WTC11 (cell line): ENCODE measurements around the gene ITPRID2. TPM values are rescaled to one million over a fixed set of nuclear protein-coding genes. Genes with fewer than 3 reads are reported as not detected.

ENCODE experiments used
- ATAC-seq: fragments of 200-7000 bp; cut with Tn5 transposase; 2 replicates; pipeline ENCODE4 v1.10.0; 2021; ENCODE audit warnings: mild to moderate bottlenecking, moderate library complexity
- CTCF ChIA-PET: fragments of 300-600 bp; sonication (Branson Sonifier 250); formaldehyde crosslinking; loops from one replicate; lab custom pipeline; 2021; ENCODE audit warnings: antibody characterized with exemption; lab: Charles Lee
- POLR2A ChIA-PET: fragments of 350-600 bp; sonication (Branson Sonifier 250); formaldehyde crosslinking; loops from one replicate; lab custom pipeline; 2021; ENCODE audit warnings: antibody characterized with exemption; lab: Charles Lee
- DNase-seq: peaks from one replicate; pipeline ENCODE4 v3.0.0; 2021; ENCODE audit warnings: low spot score
- H3K27ac Mint-ChIP-seq: 2 replicates; pipeline ENCODE4 v1.8.0; 2021; ENCODE audit warnings: mixed read lengths
- H3K27me3 Mint-ChIP-seq: 2 replicates; pipeline ENCODE4 v1.8.0; 2021; ENCODE audit warnings: low read depth, mild to moderate bottlenecking, moderate library complexity, mixed read lengths
- H3K36me3 Mint-ChIP-seq: 2 replicates; pipeline ENCODE4 v1.8.0; 2021; ENCODE audit warnings: mixed read lengths
- H3K4me1 Mint-ChIP-seq: 2 replicates; pipeline ENCODE4 v1.8.0; 2022; ENCODE audit warnings: mixed read lengths
- H3K4me3 Mint-ChIP-seq: 2 replicates; pipeline ENCODE4 v1.8.0; 2021; ENCODE audit warnings: mild to moderate bottlenecking, moderate library complexity, mixed read lengths
- H3K9me3 Mint-ChIP-seq: 2 replicates; pipeline ENCODE4 v1.8.0; 2021; ENCODE audit warnings: mixed read lengths
- CREM ChIP-seq: sonication (generic); formaldehyde crosslinking; IDR thresholded peaks from 2 replicates; pipeline ENCODE4 v1.8.1; 2022; ENCODE audit warnings: mild to moderate bottlenecking, missing genetic modification reagents, moderate library complexity
- GABPB1 ChIP-seq: sonication (generic); formaldehyde crosslinking; IDR thresholded peaks from 2 replicates; pipeline ENCODE4 v1.8.1; 2023; ENCODE audit warnings: mild to moderate bottlenecking, missing genetic modification reagents
- GTF2I ChIP-seq: fragments of 250-450 bp; sonication (Bioruptor Pico); conservative IDR thresholded peaks from 2 replicates; pipeline ENCODE4 v1.4.0; 2021; ENCODE audit warnings: mild to moderate bottlenecking
- JAZF1 ChIP-seq: fragments of 250-450 bp; sonication (Bioruptor Pico); IDR thresholded peaks from 2 replicates; pipeline ENCODE4 v1.9.0; 2021; ENCODE audit warnings: moderate library complexity, mild to moderate bottlenecking, inconsistent platforms
- MYBL2 ChIP-seq: sonication (generic); formaldehyde crosslinking; IDR thresholded peaks from 2 replicates; pipeline ENCODE4 v1.8.1; 2023; ENCODE audit warnings: mild to moderate bottlenecking, moderate library complexity, missing genetic modification reagents
- NFYB ChIP-seq: sonication (generic); formaldehyde crosslinking; conservative IDR thresholded peaks from 2 replicates; pipeline ENCODE4 v1.8.0; 2022; ENCODE audit warnings: low read depth, missing genetic modification reagents
- NR1H2 ChIP-seq: sonication (generic); formaldehyde crosslinking; IDR thresholded peaks from 2 replicates; pipeline ENCODE4 v1.9.0; 2021; ENCODE audit warnings: mild to moderate bottlenecking, moderate library complexity, missing genetic modification reagents
- NR2C2 ChIP-seq: sonication (generic); formaldehyde crosslinking; IDR thresholded peaks from 2 replicates; pipeline ENCODE4 v1.8.0; 2022; ENCODE audit warnings: mild to moderate bottlenecking, missing genetic modification reagents
- ZNF138 ChIP-seq: sonication (generic); formaldehyde crosslinking; conservative IDR thresholded peaks from 2 replicates; pipeline ENCODE4 v1.8.1; 2022; ENCODE audit warnings: mild to moderate bottlenecking, moderate library complexity, missing genetic modification reagents
- ZNF317 ChIP-seq: sonication (generic); formaldehyde crosslinking; IDR thresholded peaks from 2 replicates; pipeline ENCODE4 v1.8.1; 2023; ENCODE audit warnings: low read depth, mild to moderate bottlenecking, moderate library complexity, missing genetic modification reagents, borderline replicate concordance
- ZNF396 ChIP-seq: fragments of 250-450 bp; sonication (Bioruptor Pico); IDR thresholded peaks from 2 replicates; pipeline ENCODE4 v1.8.0; 2021; ENCODE audit warnings: mild to moderate bottlenecking, moderate library complexity, borderline replicate concordance
- total RNA-seq: library from RNA; stranded (reverse); gene quantifications from 3 replicates; pipeline ENCODE4 v1.2.3, GENCODE V29; 2021
- TF ChIP-seq, protein P1 (sequence below): sonication (generic); formaldehyde crosslinking; IDR thresholded peaks from 2 replicates; pipeline ENCODE4 v1.8.0; 2022; ENCODE audit warnings: mild to moderate bottlenecking, missing genetic modification reagents
- TF ChIP-seq, protein P2 (sequence below): sonication (generic); formaldehyde crosslinking; conservative IDR thresholded peaks from 2 replicates; pipeline ENCODE4 v1.8.1; 2023; ENCODE audit warnings: mild to moderate bottlenecking, low read depth, missing genetic modification reagents, moderate library complexity
- TF ChIP-seq, protein P3 (sequence below): fragments of 250-450 bp; sonication (Bioruptor Pico); IDR thresholded peaks from 2 replicates; pipeline ENCODE4 v1.9.0; 2021; ENCODE audit warnings: mild to moderate bottlenecking
- TF ChIP-seq, protein P4 (sequence below): sonication (generic); formaldehyde crosslinking; IDR thresholded peaks from 2 replicates; pipeline ENCODE4 v1.8.0; 2022; ENCODE audit warnings: mild to moderate bottlenecking, missing genetic modification reagents
- TF ChIP-seq, protein P5 (sequence below): sonication (generic); formaldehyde crosslinking; IDR thresholded peaks from 2 replicates; pipeline ENCODE4 v1.8.1; 2022; ENCODE audit warnings: mild to moderate bottlenecking, moderate library complexity, missing genetic modification reagents
- TF ChIP-seq, protein P6 (sequence below): sonication (generic); formaldehyde crosslinking; conservative IDR thresholded peaks from 2 replicates; pipeline ENCODE4 v1.8.1; 2022; ENCODE audit warnings: mild to moderate bottlenecking, missing genetic modification reagents
- TF ChIP-seq, protein P7 (sequence below): sonication (generic); formaldehyde crosslinking; IDR thresholded peaks from 2 replicates; pipeline ENCODE4 v1.8.0; 2022; ENCODE audit warnings: mild to moderate bottlenecking, missing genetic modification reagents
- TF ChIP-seq, protein P8 (sequence below): sonication (generic); formaldehyde crosslinking; IDR thresholded peaks from 2 replicates; pipeline ENCODE4 v1.8.0; 2023; ENCODE audit warnings: missing genetic modification reagents
- TF ChIP-seq, protein P9 (sequence below): sonication (generic); formaldehyde crosslinking; IDR thresholded peaks from 2 replicates; pipeline ENCODE4 v1.8.1; 2023; ENCODE audit warnings: mild to moderate bottlenecking, missing genetic modification reagents

ITPRID2 gene
- total RNA-seq, 1 experiment from 2014 or later = 19.4 TPM

DNA sequence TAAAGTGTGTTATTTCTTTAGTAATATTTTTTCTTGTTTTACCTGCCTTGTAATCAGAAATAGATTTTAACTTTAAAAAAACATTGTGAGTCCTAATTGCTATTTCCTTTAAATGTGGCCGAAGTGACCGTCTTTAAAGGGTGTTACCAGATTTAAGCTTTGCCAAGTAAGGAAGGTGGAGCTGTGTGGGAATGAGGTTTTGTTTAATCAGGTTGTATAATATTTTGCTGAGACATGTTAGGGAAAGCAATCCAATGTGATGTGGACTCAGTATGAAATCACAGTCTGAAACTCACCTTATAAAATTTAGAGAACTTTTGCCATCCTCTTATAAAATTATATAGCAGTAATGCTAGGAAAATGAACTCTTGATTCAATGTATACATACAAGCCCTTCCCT, 32.9 kb upstream of the ITPRID2 start (continued):
- TF ChIP-seq, protein P1, sequence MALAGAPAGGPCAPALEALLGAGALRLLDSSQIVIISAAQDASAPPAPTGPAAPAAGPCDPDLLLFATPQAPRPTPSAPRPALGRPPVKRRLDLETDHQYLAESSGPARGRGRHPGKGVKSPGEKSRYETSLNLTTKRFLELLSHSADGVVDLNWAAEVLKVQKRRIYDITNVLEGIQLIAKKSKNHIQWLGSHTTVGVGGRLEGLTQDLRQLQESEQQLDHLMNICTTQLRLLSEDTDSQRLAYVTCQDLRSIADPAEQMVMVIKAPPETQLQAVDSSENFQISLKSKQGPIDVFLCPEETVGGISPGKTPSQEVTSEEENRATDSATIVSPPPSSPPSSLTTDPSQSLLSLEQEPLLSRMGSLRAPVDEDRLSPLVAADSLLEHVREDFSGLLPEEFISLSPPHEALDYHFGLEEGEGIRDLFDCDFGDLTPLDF (CRISPR knock-in tag) = no peak
- TF ChIP-seq ZNF396 (no peak), NR1H2 (CRISPR knock-in tag) (no peak), MYBL2 (no peak), NFYB (CRISPR knock-in tag) (no peak), CREM (CRISPR knock-in tag) (no peak), ZNF138 (no peak), GTF2I (CRISPR knock-in tag) (no peak)
- TF ChIP-seq, protein P2, sequence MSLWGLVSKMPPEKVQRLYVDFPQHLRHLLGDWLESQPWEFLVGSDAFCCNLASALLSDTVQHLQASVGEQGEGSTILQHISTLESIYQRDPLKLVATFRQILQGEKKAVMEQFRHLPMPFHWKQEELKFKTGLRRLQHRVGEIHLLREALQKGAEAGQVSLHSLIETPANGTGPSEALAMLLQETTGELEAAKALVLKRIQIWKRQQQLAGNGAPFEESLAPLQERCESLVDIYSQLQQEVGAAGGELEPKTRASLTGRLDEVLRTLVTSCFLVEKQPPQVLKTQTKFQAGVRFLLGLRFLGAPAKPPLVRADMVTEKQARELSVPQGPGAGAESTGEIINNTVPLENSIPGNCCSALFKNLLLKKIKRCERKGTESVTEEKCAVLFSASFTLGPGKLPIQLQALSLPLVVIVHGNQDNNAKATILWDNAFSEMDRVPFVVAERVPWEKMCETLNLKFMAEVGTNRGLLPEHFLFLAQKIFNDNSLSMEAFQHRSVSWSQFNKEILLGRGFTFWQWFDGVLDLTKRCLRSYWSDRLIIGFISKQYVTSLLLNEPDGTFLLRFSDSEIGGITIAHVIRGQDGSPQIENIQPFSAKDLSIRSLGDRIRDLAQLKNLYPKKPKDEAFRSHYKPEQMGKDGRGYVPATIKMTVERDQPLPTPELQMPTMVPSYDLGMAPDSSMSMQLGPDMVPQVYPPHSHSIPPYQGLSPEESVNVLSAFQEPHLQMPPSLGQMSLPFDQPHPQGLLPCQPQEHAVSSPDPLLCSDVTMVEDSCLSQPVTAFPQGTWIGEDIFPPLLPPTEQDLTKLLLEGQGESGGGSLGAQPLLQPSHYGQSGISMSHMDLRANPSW (CRISPR knock-in tag) = no peak
- TF ChIP-seq, protein P3, sequence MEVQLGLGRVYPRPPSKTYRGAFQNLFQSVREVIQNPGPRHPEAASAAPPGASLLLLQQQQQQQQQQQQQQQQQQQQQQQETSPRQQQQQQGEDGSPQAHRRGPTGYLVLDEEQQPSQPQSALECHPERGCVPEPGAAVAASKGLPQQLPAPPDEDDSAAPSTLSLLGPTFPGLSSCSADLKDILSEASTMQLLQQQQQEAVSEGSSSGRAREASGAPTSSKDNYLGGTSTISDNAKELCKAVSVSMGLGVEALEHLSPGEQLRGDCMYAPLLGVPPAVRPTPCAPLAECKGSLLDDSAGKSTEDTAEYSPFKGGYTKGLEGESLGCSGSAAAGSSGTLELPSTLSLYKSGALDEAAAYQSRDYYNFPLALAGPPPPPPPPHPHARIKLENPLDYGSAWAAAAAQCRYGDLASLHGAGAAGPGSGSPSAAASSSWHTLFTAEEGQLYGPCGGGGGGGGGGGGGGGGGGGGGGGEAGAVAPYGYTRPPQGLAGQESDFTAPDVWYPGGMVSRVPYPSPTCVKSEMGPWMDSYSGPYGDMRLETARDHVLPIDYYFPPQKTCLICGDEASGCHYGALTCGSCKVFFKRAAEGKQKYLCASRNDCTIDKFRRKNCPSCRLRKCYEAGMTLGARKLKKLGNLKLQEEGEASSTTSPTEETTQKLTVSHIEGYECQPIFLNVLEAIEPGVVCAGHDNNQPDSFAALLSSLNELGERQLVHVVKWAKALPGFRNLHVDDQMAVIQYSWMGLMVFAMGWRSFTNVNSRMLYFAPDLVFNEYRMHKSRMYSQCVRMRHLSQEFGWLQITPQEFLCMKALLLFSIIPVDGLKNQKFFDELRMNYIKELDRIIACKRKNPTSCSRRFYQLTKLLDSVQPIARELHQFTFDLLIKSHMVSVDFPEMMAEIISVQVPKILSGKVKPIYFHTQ (CRISPR knock-in tag) = no peak
- TF ChIP-seq, protein P4, sequence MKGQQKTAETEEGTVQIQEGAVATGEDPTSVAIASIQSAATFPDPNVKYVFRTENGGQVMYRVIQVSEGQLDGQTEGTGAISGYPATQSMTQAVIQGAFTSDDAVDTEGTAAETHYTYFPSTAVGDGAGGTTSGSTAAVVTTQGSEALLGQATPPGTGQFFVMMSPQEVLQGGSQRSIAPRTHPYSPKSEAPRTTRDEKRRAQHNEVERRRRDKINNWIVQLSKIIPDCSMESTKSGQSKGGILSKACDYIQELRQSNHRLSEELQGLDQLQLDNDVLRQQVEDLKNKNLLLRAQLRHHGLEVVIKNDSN (CRISPR knock-in tag) = no peak
- TF ChIP-seq, protein P5, sequence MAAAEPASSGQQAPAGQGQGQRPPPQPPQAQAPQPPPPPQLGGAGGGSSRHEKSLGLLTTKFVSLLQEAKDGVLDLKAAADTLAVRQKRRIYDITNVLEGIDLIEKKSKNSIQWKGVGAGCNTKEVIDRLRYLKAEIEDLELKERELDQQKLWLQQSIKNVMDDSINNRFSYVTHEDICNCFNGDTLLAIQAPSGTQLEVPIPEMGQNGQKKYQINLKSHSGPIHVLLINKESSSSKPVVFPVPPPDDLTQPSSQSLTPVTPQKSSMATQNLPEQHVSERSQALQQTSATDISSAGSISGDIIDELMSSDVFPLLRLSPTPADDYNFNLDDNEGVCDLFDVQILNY = no peak

DNA sequence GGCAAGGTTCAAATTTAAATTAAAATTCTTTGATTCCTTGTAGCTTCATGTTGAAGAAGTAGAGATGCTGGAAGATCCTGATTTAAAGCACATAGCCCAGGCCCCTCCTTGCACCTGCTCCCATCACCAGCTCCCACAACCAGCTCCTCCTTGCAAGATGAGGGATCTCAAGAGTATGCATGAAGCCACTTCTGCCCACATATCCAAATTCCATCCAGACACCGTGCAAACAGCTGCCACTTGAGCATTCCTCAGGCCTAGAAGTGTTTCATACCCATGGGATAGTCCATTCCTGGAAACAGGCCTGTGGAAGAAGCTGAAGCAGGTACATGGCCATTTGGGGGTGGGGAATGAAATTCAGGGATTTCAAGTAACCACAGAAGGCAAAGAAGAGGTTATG, 32.4 kb upstream of the ITPRID2 start:
- ATAC-seq = no peak
- H3K36me3 Mint-ChIP-seq = no peaks in the 10 kb centered on the region
- no peak overlapping the region for H3K4me3 Mint-ChIP-seq
- no peaks in the 10 kb centered on the region for H3K9me3 Mint-ChIP-seq
- POLR2A ChIA-PET = no interaction called here
- no peaks in the 10 kb centered on the region for H3K27me3 Mint-ChIP-seq
- H3K27ac Mint-ChIP-seq = no peak overlapping the region
- CTCF ChIA-PET = interaction anchor here (0.7 kb wide), 1 partner anchor 34 kb away, joined by 3 read pairs; no protein-coding TSS in a partner anchor
- DNase-seq = no peak
- peaks cover 8% of the 10 kb centered on the region for H3K4me1 Mint-ChIP-seq
- TF ChIP-seq, protein P6, sequence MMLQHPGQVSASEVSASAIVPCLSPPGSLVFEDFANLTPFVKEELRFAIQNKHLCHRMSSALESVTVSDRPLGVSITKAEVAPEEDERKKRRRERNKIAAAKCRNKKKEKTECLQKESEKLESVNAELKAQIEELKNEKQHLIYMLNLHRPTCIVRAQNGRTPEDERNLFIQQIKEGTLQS (CRISPR knock-in tag) = no peak
- TF ChIP-seq, protein P5 = no peak
- no peak for TF ChIP-seq JAZF1 (CRISPR knock-in tag)
- no peak for TF ChIP-seq GABPB1
- TF ChIP-seq, protein P7, sequence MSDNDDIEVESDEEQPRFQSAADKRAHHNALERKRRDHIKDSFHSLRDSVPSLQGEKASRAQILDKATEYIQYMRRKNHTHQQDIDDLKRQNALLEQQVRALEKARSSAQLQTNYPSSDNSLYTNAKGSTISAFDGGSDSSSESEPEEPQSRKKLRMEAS = no peak
- TF ChIP-seq, protein P8, sequence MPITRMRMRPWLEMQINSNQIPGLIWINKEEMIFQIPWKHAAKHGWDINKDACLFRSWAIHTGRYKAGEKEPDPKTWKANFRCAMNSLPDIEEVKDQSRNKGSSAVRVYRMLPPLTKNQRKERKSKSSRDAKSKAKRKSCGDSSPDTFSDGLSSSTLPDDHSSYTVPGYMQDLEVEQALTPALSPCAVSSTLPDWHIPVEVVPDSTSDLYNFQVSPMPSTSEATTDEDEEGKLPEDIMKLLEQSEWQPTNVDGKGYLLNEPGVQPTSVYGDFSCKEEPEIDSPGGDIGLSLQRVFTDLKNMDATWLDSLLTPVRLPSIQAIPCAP (CRISPR knock-in tag) = no peak
- TF ChIP-seq, protein P9, sequence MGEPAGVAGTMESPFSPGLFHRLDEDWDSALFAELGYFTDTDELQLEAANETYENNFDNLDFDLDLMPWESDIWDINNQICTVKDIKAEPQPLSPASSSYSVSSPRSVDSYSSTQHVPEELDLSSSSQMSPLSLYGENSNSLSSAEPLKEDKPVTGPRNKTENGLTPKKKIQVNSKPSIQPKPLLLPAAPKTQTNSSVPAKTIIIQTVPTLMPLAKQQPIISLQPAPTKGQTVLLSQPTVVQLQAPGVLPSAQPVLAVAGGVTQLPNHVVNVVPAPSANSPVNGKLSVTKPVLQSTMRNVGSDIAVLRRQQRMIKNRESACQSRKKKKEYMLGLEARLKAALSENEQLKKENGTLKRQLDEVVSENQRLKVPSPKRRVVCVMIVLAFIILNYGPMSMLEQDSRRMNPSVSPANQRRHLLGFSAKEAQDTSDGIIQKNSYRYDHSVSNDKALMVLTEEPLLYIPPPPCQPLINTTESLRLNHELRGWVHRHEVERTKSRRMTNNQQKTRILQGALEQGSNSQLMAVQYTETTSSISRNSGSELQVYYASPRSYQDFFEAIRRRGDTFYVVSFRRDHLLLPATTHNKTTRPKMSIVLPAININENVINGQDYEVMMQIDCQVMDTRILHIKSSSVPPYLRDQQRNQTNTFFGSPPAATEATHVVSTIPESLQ (CRISPR knock-in tag) = no peak
- TF ChIP-seq NR2C2 (CRISPR knock-in tag) = no peak
- TF ChIP-seq ZNF317 = no peak
